CD4-positive, alpha-beta T cell (primary cell): ENCODE results near the gene WDR5. TPM values are rescaled to one million over a fixed set of nuclear protein-coding genes. Genes with fewer than 3 reads are reported as not detected.

Experiments
- ATAC-seq: fragments of 200-7000 bp; cut with Tn5 transposase; one replicate; pipeline ENCODE4 v1.10.0; 2022; ENCODE audit warnings: mild to moderate bottlenecking; ENCODE audit not compliant: poor library complexity
- CTCF ChIA-PET: fragments of 350-600 bp; sonication (Branson Sonifier 250); formaldehyde crosslinking; loops from one replicate; lab custom pipeline; 2021; ENCODE audit warnings: antibody characterized with exemption, inconsistent platforms; lab: Charles Lee
- POLR2A ChIA-PET: fragments of 350-600 bp; sonication (Branson Sonifier 250); formaldehyde crosslinking; loops from one replicate; lab custom pipeline; 2021; ENCODE audit warnings: antibody characterized with exemption, inconsistent platforms; lab: Charles Lee
- DNase-seq, 14 experiments: peaks; one replicate each; pipeline ENCODE4 v3.0.0-alpha.2; 2013 to 2020; ENCODE audit warnings: mixed read lengths in 2 of 14
- H3K27ac ChIP-seq, 2 donors: one replicate each; pipeline versions ENCODE4 v1.5.1 to v1.7.0; 2013; ENCODE audit warnings: low read length in 2 of 2, low read depth in 1 of 2, mild to moderate bottlenecking in 1 of 2
- H3K27me3 ChIP-seq, 2 experiments: 1 replicate in 1 of 2; 2 replicates in 1 of 2; pipeline versions ENCODE4 v1.6.1 to v1.7.0; 2013; ENCODE audit warnings: low read length in 2 of 2, control low read depth in 1 of 2, mild to moderate bottlenecking in 1 of 2, moderate library complexity in 1 of 2; ENCODE audit not compliant: insufficient read depth in 2 of 2, control insufficient read depth in 1 of 2
- H3K36me3 ChIP-seq: one replicate; pipeline ENCODE4 v1.6.1; 2013; ENCODE audit warnings: low read length, control low read depth; ENCODE audit not compliant: insufficient read depth
- H3K4me1 ChIP-seq: one replicate; pipeline ENCODE4 v1.6.1; 2013; ENCODE audit warnings: low read length, control low read depth; ENCODE audit not compliant: insufficient read depth
- H3K4me3 ChIP-seq: one replicate; pipeline ENCODE4 v1.5.1; 2013; ENCODE audit warnings: mild to moderate bottlenecking, low read length, moderate library complexity
- H3K9me3 ChIP-seq, 2 experiments: 1 replicate in 1 of 2; 2 replicates in 1 of 2; pipeline versions ENCODE4 v1.6.1 to v1.7.0; 2013; ENCODE audit warnings: low read length in 2 of 2, mild to moderate bottlenecking in 2 of 2, control low read depth in 1 of 2, moderate library complexity in 1 of 2; ENCODE audit not compliant: control insufficient read depth in 1 of 2, insufficient read depth in 1 of 2
- H3K27ac Mint-ChIP-seq: one replicate; pipeline ENCODE4 v1.8.0; 2020; ENCODE audit warnings: mixed read lengths
- H3K27me3 Mint-ChIP-seq: one replicate; pipeline ENCODE4 v1.8.0; 2021; ENCODE audit warnings: mixed read lengths
- H3K36me3 Mint-ChIP-seq: one replicate; pipeline ENCODE4 v1.8.0; 2021; ENCODE audit warnings: low read depth, mixed read lengths
- H3K4me1 Mint-ChIP-seq: one replicate; pipeline ENCODE4 v1.8.0; 2021; ENCODE audit warnings: low read depth, mixed read lengths
- H3K4me3 Mint-ChIP-seq: one replicate; pipeline ENCODE4 v1.8.0; 2020; ENCODE audit warnings: mild to moderate bottlenecking, mixed read lengths
- H3K9me3 Mint-ChIP-seq: one replicate; pipeline ENCODE4 v1.8.0; 2020; ENCODE audit warnings: mixed read lengths
- intact Hi-C, 2 experiments: fragments of 100-400 bp; cut with DNase I in 1 of 2; cut with micrococcal nuclease in 1 of 2; formaldehyde crosslinking; loops; one replicate each; pipeline versions ENCODE4 v1.15.1 to v1.9.0; 2023 to 2025; cut with DNase I, micrococcal nuclease
- total RNA-seq, 174 experiments: library from RNA in 2 of 174; stranded (reverse) in 2 of 174; gene quantifications; one replicate each; pipeline ENCODE4 v1.2.3 and lab custom pipeline; 2021 to 2026
- TF ChIP-seq, protein P1 (sequence below): fragments of 200-600 bp; IDR thresholded peaks from one replicate; pipeline ENCODE4 v1.8.0; 2022; ENCODE audit warnings: antibody characterized with exemption, mild to moderate bottlenecking

The WDR5 gene
- total RNA-seq, 2 experiments from 2014 or later, result 14.9 to 16.9 TPM

DNA sequence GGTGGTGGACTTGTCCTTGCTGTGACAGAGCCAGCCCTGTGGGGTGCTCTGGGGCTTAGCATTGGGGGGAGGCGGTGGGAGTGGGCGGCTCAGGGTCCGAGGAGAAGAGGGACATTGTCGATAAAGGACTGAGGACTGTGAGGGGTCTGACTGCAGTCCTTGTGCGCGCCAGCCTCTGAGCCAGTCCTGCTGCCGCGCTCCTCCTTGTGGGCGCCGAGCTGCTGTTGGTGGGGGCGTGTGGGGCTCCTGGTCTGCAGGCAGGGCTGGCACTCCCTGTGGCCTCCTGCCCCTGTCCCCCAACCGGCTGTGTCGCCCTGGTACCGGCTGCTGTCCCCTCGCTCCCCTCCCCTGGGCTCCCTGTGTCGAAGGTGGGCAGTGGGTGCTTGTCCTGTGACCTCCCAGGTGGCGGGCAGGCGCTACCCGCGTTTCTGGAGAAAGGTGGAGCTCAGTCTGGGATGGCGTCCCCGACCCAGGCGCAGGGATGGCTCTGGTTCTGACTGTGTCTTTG lies 21.6 kb downstream of the WDR5 start:
- intact Hi-C loops, result no loop called here
- Mint-ChIP-seq H3K27ac (no peak overlapping the region), H3K36me3 (peaks cover 57% of the 10 kb centered on the region), H3K4me3 (no peak overlapping the region), H3K9me3 (no peaks in the 10 kb centered on the region), H3K27me3 (no peaks in the 10 kb centered on the region), H3K4me1 (peaks cover 9% of the 10 kb centered on the region)
- Histone ChIP-seq H3K9me3 (no peaks in the 10 kb centered on the region), H3K4me3 (no peak overlapping the region), H3K4me1 (no peaks in the 10 kb centered on the region), H3K27ac (no peak overlapping the region), H3K36me3 (peaks cover 62% of the 10 kb centered on the region), H3K27me3 (no peaks in the 10 kb centered on the region)
- CTCF ChIA-PET, result no interaction called here
- POLR2A ChIA-PET, result no interaction called here
- no peak for ATAC-seq
- DNase-seq, result no peak
- TF ChIP-seq, protein P1, sequence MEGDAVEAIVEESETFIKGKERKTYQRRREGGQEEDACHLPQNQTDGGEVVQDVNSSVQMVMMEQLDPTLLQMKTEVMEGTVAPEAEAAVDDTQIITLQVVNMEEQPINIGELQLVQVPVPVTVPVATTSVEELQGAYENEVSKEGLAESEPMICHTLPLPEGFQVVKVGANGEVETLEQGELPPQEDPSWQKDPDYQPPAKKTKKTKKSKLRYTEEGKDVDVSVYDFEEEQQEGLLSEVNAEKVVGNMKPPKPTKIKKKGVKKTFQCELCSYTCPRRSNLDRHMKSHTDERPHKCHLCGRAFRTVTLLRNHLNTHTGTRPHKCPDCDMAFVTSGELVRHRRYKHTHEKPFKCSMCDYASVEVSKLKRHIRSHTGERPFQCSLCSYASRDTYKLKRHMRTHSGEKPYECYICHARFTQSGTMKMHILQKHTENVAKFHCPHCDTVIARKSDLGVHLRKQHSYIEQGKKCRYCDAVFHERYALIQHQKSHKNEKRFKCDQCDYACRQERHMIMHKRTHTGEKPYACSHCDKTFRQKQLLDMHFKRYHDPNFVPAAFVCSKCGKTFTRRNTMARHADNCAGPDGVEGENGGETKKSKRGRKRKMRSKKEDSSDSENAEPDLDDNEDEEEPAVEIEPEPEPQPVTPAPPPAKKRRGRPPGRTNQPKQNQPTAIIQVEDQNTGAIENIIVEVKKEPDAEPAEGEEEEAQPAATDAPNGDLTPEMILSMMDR, result no peak

DNA sequence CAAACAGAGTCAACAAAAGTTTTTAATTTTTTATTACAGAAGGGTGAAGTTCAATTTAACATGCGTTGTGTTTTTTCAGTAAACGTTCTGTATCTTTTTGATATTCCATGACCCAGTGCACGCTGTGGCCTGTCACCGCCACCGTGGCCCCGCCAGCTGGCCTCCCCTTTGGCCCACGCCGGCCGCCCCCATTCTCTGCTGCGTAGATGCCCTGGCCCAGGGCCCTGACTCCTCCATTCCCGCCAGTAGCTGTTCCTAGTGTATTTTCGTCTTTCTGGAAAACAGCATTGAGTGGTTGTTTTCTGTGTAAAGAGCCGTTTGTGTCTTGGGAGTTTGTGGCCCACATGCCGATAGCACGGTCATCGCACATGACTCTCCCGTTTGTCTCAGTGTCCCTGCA lies 22.4 kb downstream of the WDR5 start:
- ATAC-seq, result no peak
- Histone ChIP-seq H3K36me3 (peaks cover 54% of the 10 kb centered on the region), H3K4me3 (no peak overlapping the region), H3K9me3 (no peaks in the 10 kb centered on the region), H3K4me1 (peaks cover 7% of the 10 kb centered on the region), H3K27me3 (no peaks in the 10 kb centered on the region), H3K27ac (no peak overlapping the region)
- no peak overlapping the region for H3K4me3 Mint-ChIP-seq
- CTCF ChIA-PET, result no interaction called here
- TF ChIP-seq, protein P1, result no peak
- no peaks in the 10 kb centered on the region for H3K27me3 Mint-ChIP-seq
- no peaks in the 10 kb centered on the region for H3K9me3 Mint-ChIP-seq
- peaks cover 14% of the 10 kb centered on the region for H3K4me1 Mint-ChIP-seq
- intact Hi-C loops, result no loop called here
- DNase-seq, result no peak
- H3K36me3 Mint-ChIP-seq, result peaks cover 53% of the 10 kb centered on the region
- H3K27ac Mint-ChIP-seq, result no peak overlapping the region
- POLR2A ChIA-PET, result no interaction called here

DNA sequence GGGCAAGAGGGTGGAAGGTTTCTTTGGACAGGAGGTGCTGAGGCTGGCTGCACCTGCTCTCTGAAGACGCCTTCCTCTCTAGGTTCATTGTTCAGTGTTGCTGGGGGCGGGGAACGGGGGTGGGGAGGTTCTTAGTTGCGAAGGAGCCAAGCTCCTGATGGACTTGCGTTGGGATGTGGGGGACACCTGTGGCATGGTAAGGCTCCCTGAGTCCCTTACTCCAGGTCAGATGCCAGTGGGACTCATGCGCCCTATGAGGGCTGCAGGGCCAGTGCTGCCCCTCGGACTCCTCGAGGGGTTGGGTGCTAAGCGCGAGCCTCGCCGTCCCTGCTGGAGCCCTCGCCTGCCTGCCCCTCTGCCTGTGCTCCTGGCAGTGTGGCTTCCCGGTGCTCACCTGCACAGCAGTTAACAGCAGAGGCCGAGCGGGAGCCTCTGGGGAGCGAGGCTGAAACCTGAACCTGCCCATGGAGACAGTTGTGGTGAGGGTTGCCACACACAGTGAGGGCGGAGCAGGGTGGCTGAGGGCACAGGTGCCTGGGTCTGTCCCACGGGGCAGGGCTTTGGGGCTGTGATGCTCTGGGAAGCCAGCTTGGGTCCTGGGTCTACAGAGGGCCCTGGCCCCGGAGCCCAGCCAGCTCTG lies 23.0 kb downstream of the WDR5 start:
- no peak overlapping the region for H3K27ac Mint-ChIP-seq
- ATAC-seq (no peak), DNase-seq (no peak)
- intact Hi-C loops, result no loop called here
- Histone ChIP-seq H3K4me3 (no peak overlapping the region), H3K36me3 (peaks cover 50% of the 10 kb centered on the region), H3K9me3 (no peaks in the 10 kb centered on the region), H3K27me3 (no peaks in the 10 kb centered on the region), H3K27ac (no peak overlapping the region), H3K4me1 (peaks cover 14% of the 10 kb centered on the region)
- CTCF ChIA-PET, result no interaction called here
- H3K36me3 Mint-ChIP-seq, result peaks cover 53% of the 10 kb centered on the region
- peaks cover 14% of the 10 kb centered on the region for H3K4me1 Mint-ChIP-seq
- no peaks in the 10 kb centered on the region for H3K9me3 Mint-ChIP-seq
- POLR2A ChIA-PET, result no interaction called here
- peaks cover 3% of the 10 kb centered on the region for H3K27me3 Mint-ChIP-seq
- TF ChIP-seq, protein P1, result no peak
- H3K4me3 Mint-ChIP-seq, result no peak overlapping the region
